Measurements from ENCODE around the gene ALAS1. TPM values are rescaled to one million over a fixed set of nuclear protein-coding genes. Genes with fewer than 3 reads are reported as not detected.

ALAS1 gene
- total RNA-seq, 1 experiment from 2014 or later = 89.4 TPM

DNA sequence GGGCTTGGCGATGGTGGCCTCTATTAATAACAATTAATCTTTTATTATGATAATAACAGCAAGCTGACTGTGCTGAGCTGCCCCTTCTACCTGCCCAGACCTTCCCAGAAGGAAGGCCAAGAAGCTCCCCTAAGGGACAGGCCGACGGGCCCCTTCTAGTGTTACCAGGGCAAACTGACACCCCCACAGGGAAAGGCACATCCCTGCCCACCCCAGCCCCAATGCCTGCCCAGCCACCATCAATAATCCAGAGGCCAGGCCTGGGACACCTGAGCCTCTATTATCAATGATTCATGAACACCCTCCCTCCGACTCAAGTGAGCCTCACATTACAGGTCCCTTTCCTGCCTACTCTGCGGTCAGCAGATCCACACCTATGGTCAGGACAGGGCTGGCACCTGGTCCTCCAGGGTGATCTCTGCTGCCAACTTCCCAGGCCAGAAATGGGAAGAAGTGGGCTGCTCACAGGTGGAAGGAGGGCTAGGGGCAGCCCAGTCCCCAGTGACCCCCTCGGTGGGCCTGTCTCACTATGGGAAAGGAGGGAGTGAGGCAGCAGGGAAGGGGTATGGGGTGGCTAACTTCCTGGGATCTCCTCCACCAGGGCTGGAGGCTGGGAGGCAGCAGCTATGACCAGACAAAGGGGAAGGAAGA, 39.2 kb downstream of the ALAS1 start:
- Histone ChIP-seq H3K27ac (ENCODE audit: low read length) (peak overlapping the region; percentile 83), H3K9me3 (ENCODE audit: control insufficient read depth, insufficient read depth, low read depth, low read length) (no peaks in the 10 kb centered on the region), H3K4me3 (ENCODE audit: low read depth in 2 of 2, low read length in 2 of 2) (peak overlapping the region; percentile 80 to 86), H3K36me3 (ENCODE audit: control insufficient read depth, insufficient read depth, low read length) (peaks cover 7% of the 10 kb centered on the region; the same call in 1 of the 2 replicates), H3K4me1 (ENCODE audit: control insufficient read depth, insufficient read depth, low read length) (peaks cover 25% of the 10 kb centered on the region), H3K27me3 (ENCODE audit: control insufficient read depth, insufficient read depth, low read length) (no peaks in the 10 kb centered on the region)
- ATAC-seq (no peak), DNase-seq (ENCODE audit: low read depth, low spot score) (no peak)
- in situ Hi-C loops (cut with HindIII; ENCODE audit: low pct_unique_long_range_greater_than_20kb, low sequenced_read_pairs) = no loop called here
- intact Hi-C loops (cut with micrococcal nuclease; ENCODE audit: unreplicated experiment) = loop anchor here (10.0 kb wide), 1 partner anchor 98 kb away; no protein-coding TSS in a partner anchor
- POLR2A ChIA-PET = interaction anchor here (0.6 kb wide), 2 partner anchors 65 to 923 kb away, joined by 3 to 6 read pairs; no protein-coding TSS in a partner anchor
- BruUV-seq (replicated peaks) = no TSS peak
- TF ChIP-seq TCF7L2 (IDR thresholded peaks at IDR 0.05; ENCODE audit: low read depth, low read length) (no peak), SIN3A (IDR thresholded peaks at IDR 0.05; ENCODE audit: borderline replicate concordance, insufficient read depth, low read depth, low read length) (no peak), POLR2AphosphoS5 (IDR thresholded peaks at IDR 0.05; ENCODE audit: low read depth, low read length) (no peak)
- TF ChIP-seq, protein P1, sequence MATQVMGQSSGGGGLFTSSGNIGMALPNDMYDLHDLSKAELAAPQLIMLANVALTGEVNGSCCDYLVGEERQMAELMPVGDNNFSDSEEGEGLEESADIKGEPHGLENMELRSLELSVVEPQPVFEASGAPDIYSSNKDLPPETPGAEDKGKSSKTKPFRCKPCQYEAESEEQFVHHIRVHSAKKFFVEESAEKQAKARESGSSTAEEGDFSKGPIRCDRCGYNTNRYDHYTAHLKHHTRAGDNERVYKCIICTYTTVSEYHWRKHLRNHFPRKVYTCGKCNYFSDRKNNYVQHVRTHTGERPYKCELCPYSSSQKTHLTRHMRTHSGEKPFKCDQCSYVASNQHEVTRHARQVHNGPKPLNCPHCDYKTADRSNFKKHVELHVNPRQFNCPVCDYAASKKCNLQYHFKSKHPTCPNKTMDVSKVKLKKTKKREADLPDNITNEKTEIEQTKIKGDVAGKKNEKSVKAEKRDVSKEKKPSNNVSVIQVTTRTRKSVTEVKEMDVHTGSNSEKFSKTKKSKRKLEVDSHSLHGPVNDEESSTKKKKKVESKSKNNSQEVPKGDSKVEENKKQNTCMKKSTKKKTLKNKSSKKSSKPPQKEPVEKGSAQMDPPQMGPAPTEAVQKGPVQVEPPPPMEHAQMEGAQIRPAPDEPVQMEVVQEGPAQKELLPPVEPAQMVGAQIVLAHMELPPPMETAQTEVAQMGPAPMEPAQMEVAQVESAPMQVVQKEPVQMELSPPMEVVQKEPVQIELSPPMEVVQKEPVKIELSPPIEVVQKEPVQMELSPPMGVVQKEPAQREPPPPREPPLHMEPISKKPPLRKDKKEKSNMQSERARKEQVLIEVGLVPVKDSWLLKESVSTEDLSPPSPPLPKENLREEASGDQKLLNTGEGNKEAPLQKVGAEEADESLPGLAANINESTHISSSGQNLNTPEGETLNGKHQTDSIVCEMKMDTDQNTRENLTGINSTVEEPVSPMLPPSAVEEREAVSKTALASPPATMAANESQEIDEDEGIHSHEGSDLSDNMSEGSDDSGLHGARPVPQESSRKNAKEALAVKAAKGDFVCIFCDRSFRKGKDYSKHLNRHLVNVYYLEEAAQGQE (IDR thresholded peaks at IDR 0.05; ENCODE audit: insufficient read depth in 1 of 2, low read depth in 2 of 2, low read length in 1 of 2) = no peak
- TF ChIP-seq, protein P2, sequence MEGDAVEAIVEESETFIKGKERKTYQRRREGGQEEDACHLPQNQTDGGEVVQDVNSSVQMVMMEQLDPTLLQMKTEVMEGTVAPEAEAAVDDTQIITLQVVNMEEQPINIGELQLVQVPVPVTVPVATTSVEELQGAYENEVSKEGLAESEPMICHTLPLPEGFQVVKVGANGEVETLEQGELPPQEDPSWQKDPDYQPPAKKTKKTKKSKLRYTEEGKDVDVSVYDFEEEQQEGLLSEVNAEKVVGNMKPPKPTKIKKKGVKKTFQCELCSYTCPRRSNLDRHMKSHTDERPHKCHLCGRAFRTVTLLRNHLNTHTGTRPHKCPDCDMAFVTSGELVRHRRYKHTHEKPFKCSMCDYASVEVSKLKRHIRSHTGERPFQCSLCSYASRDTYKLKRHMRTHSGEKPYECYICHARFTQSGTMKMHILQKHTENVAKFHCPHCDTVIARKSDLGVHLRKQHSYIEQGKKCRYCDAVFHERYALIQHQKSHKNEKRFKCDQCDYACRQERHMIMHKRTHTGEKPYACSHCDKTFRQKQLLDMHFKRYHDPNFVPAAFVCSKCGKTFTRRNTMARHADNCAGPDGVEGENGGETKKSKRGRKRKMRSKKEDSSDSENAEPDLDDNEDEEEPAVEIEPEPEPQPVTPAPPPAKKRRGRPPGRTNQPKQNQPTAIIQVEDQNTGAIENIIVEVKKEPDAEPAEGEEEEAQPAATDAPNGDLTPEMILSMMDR (IDR thresholded peaks at IDR 0.05) = no peak
- CTCF ChIA-PET = no interaction called here

DNA sequence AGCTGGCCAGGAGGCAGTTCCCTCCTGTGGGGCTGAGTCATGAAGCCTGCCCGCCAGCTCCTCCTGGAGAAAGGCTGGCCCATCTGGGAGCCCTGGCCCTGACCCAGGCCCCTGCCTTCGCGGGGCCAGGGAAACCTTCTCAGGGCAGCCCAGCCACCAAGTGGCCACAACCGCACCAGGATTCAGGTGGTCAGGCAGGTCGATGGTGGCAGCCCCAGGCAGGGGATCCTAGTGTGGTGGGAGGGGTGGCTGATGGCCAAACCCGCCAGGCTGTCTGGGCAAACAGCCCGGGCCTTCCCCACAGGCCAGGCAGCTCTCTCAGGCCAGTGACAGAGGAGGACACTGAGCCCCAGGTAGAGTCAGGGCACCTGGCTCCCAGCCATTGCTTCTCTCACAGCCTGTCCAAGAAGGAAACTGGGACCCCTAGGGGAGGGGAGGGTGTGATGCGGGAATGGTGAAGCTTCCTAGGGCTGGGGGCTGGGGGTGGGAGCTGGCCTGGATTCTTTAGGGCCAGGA, 39.8 kb downstream of the ALAS1 start:
- TF ChIP-seq, protein P2 (IDR thresholded peaks at IDR 0.05) = no peak
- TF ChIP-seq SIN3A (IDR thresholded peaks at IDR 0.05; ENCODE audit: borderline replicate concordance, insufficient read depth, low read depth, low read length) = no peak
- in situ Hi-C loops (cut with HindIII; ENCODE audit: low pct_unique_long_range_greater_than_20kb, low sequenced_read_pairs) = no loop called here
- peaks cover 25% of the 10 kb centered on the region for H3K4me1 ChIP-seq (ENCODE audit: control insufficient read depth, insufficient read depth, low read length)
- ATAC-seq (peak; percentile 78), DNase-seq (ENCODE audit: low read depth, low spot score) (no peak)
- no TSS peak for BruUV-seq (replicated peaks)
- POLR2A ChIA-PET = interaction anchor here (0.6 kb wide), 2 partner anchors 64 to 923 kb away, joined by 3 to 6 read pairs; no protein-coding TSS in a partner anchor
- H3K36me3 ChIP-seq (ENCODE audit: control insufficient read depth, insufficient read depth, low read length) = peaks cover 7% of the 10 kb centered on the region; the same call in 1 of the 2 replicates
- peak overlapping the region; percentile 83 for H3K27ac ChIP-seq (ENCODE audit: low read length)
- peak overlapping the region; percentile 80 to 86 for H3K4me3 ChIP-seq (ENCODE audit: low read depth in 2 of 2, low read length in 2 of 2)
- H3K9me3 ChIP-seq (ENCODE audit: control insufficient read depth, insufficient read depth, low read depth, low read length) = no peaks in the 10 kb centered on the region
- no peaks in the 10 kb centered on the region for H3K27me3 ChIP-seq (ENCODE audit: control insufficient read depth, insufficient read depth, low read length)
- intact Hi-C loops (cut with micrococcal nuclease; ENCODE audit: unreplicated experiment) = loop anchor here (10.0 kb wide), 1 partner anchor 97 kb away; no protein-coding TSS in a partner anchor
- CTCF ChIA-PET = no interaction called here
